ENCODE measurements around the gene IMPA2.
"Not testable (repeated sequence)": the region's sequence is repeated elsewhere in the genome, so short reads cannot be mapped to it uniquely, and the experiment has no call there.

IMPA2 gene

GRCh38 chr18:12064086-12064763 is 82.9 kb downstream of the IMPA2 start:
- no peak overlapping the region for H3K27ac Mint-ChIP-seq

GRCh38 chr18:12065397-12065796 is 84.1 kb downstream of the IMPA2 start:
- H3K36me3 Mint-ChIP-seq (ENCODE audit: low read depth) = no peaks in the 10 kb centered on the region
- no peaks in the 10 kb centered on the region for H3K9me3 Mint-ChIP-seq
- no peaks in the 10 kb centered on the region for H3K4me1 Mint-ChIP-seq (ENCODE audit: low read depth)
- no peak overlapping the region for H3K27ac Mint-ChIP-seq
- H3K4me3 Mint-ChIP-seq = no peak overlapping the region
- H3K27me3 Mint-ChIP-seq = peaks cover 8% of the 10 kb centered on the region

More at GRCh38 chr18:12064086-12064763, 82.9 kb downstream of the IMPA2 start:
- H3K4me3 Mint-ChIP-seq = no peak overlapping the region
- H3K9me3 Mint-ChIP-seq = no peaks in the 10 kb centered on the region
- H3K36me3 Mint-ChIP-seq (ENCODE audit: low read depth) = no peaks in the 10 kb centered on the region
- no peaks in the 10 kb centered on the region for H3K4me1 Mint-ChIP-seq (ENCODE audit: low read depth)
- peaks cover 7% of the 10 kb centered on the region for H3K27me3 Mint-ChIP-seq

- Mint-ChIP-seq H3K36me3 (ENCODE audit: low read depth) (no peaks in the 10 kb centered on the region), H3K27ac (no peak overlapping the region), H3K9me3 (no peaks in the 10 kb centered on the region), H3K27me3 (peaks cover 8% of the 10 kb centered on the region), H3K4me3 (no peak overlapping the region), H3K4me1 (ENCODE audit: low read depth) (no peaks in the 10 kb centered on the region)
These were observed 85.7 kb downstream of the IMPA2 start for GRCh38 chr18:12066910-12067511.

GRCh38 chr18:12067671-12068070 is 86.4 kb downstream of the IMPA2 start:
- Mint-ChIP-seq H3K4me1 (ENCODE audit: low read depth) (no peaks in the 10 kb centered on the region), H3K27me3 (peaks cover 8% of the 10 kb centered on the region), H3K27ac (no peak overlapping the region), H3K4me3 (no peak overlapping the region), H3K36me3 (ENCODE audit: low read depth) (no peaks in the 10 kb centered on the region), H3K9me3 (no peaks in the 10 kb centered on the region)

GRCh38 chr18:12068316-12068949 is 87.1 kb downstream of the IMPA2 start:
- H3K36me3 Mint-ChIP-seq (ENCODE audit: low read depth); H3K4me3 Mint-ChIP-seq: not testable (repeated sequence)

GRCh38 chr18:12068950-12069320 is 87.6 kb downstream of the IMPA2 start:
- Mint-ChIP-seq H3K4me1 (ENCODE audit: low read depth) (no peaks in the 10 kb centered on the region), H3K36me3 (ENCODE audit: low read depth) (no peaks in the 10 kb centered on the region), H3K27me3 (peaks cover 14% of the 10 kb centered on the region), H3K4me3 (no peak overlapping the region), H3K9me3 (no peaks in the 10 kb centered on the region), H3K27ac (no peak overlapping the region)

More at GRCh38 chr18:12068316-12068949, 87.1 kb downstream of the IMPA2 start:
- H3K27me3 Mint-ChIP-seq = peaks cover 12% of the 10 kb centered on the region
- not testable (repeated sequence) for H3K27ac Mint-ChIP-seq; H3K4me1 Mint-ChIP-seq (ENCODE audit: low read depth); H3K9me3 Mint-ChIP-seq

- H3K27ac Mint-ChIP-seq; H3K4me1 Mint-ChIP-seq (ENCODE audit: low read depth); H3K9me3 Mint-ChIP-seq; H3K36me3 Mint-ChIP-seq (ENCODE audit: low read depth); H3K4me3 Mint-ChIP-seq: not testable (repeated sequence)
- peaks cover 18% of the 10 kb centered on the region for H3K27me3 Mint-ChIP-seq
These were observed 89.8 kb downstream of the IMPA2 start for GRCh38 chr18:12071066-12071465.

- H3K4me1 Mint-ChIP-seq (ENCODE audit: low read depth) = no peaks in the 10 kb centered on the region
These were observed 91.7 kb downstream of the IMPA2 start for GRCh38 chr18:12072996-12073395.

GRCh38 chr18:12074736-12075135 is 93.4 kb downstream of the IMPA2 start:
- H3K27ac Mint-ChIP-seq = no peak overlapping the region
- no peaks in the 10 kb centered on the region for H3K4me1 Mint-ChIP-seq (ENCODE audit: low read depth)
- H3K4me3 Mint-ChIP-seq = no peak overlapping the region
- H3K27me3 Mint-ChIP-seq = peaks cover 13% of the 10 kb centered on the region
- no peaks in the 10 kb centered on the region for H3K9me3 Mint-ChIP-seq
- H3K36me3 Mint-ChIP-seq (ENCODE audit: low read depth) = no peaks in the 10 kb centered on the region

More at GRCh38 chr18:12072996-12073395, 91.7 kb downstream of the IMPA2 start:
- Mint-ChIP-seq H3K27me3 (peaks cover 21% of the 10 kb centered on the region), H3K9me3 (no peaks in the 10 kb centered on the region), H3K4me3 (no peak overlapping the region), H3K27ac (no peak overlapping the region), H3K36me3 (ENCODE audit: low read depth) (no peaks in the 10 kb centered on the region)

- Mint-ChIP-seq H3K36me3 (ENCODE audit: low read depth) (no peaks in the 10 kb centered on the region), H3K27ac (no peak overlapping the region), H3K27me3 (peaks cover 13% of the 10 kb centered on the region), H3K4me3 (no peak overlapping the region), H3K9me3 (no peaks in the 10 kb centered on the region), H3K4me1 (ENCODE audit: low read depth) (no peaks in the 10 kb centered on the region)
These were observed 95.3 kb downstream of the IMPA2 start for GRCh38 chr18:12076424-12077140.

GRCh38 chr18:12077994-12078393 is 96.7 kb downstream of the IMPA2 start:
- not testable (repeated sequence) for H3K36me3 Mint-ChIP-seq (ENCODE audit: low read depth); H3K4me1 Mint-ChIP-seq (ENCODE audit: low read depth); H3K27ac Mint-ChIP-seq; H3K9me3 Mint-ChIP-seq; H3K4me3 Mint-ChIP-seq
- peaks cover 13% of the 10 kb centered on the region for H3K27me3 Mint-ChIP-seq

- Mint-ChIP-seq H3K4me1 (ENCODE audit: low read depth) (no peaks in the 10 kb centered on the region), H3K4me3 (no peak overlapping the region), H3K36me3 (ENCODE audit: low read depth) (no peaks in the 10 kb centered on the region), H3K27me3 (peaks cover 11% of the 10 kb centered on the region), H3K27ac (no peak overlapping the region), H3K9me3 (no peaks in the 10 kb centered on the region)
These were observed 98.4 kb downstream of the IMPA2 start for GRCh38 chr18:12079491-12080237.

All from stimulated activated naive CD8-positive, alpha-beta T cell treated with anti-CD3 and anti-CD28 coated beads, Interleukin-15, Interleukin-2, amounts not matched to agents 100 ng/mL and 50 ng/mL, for 24 hours (primary cell).